Diencephalon (tissue), 1 donor: ENCODE data around the gene PRMT6. TPM values are rescaled to one million over a fixed set of nuclear protein-coding genes. Genes with fewer than 3 reads are reported as not detected.

Experiments used
- total RNA-seq: library from RNA; depleted of rRNA; stranded (reverse); fragments of >200 nt; gene quantifications from one replicate; pipeline ENCODE4 v1.2.3, GENCODE V29; 2014

PRMT6 gene
- total RNA-seq, result 36.2 TPM

DNA sequence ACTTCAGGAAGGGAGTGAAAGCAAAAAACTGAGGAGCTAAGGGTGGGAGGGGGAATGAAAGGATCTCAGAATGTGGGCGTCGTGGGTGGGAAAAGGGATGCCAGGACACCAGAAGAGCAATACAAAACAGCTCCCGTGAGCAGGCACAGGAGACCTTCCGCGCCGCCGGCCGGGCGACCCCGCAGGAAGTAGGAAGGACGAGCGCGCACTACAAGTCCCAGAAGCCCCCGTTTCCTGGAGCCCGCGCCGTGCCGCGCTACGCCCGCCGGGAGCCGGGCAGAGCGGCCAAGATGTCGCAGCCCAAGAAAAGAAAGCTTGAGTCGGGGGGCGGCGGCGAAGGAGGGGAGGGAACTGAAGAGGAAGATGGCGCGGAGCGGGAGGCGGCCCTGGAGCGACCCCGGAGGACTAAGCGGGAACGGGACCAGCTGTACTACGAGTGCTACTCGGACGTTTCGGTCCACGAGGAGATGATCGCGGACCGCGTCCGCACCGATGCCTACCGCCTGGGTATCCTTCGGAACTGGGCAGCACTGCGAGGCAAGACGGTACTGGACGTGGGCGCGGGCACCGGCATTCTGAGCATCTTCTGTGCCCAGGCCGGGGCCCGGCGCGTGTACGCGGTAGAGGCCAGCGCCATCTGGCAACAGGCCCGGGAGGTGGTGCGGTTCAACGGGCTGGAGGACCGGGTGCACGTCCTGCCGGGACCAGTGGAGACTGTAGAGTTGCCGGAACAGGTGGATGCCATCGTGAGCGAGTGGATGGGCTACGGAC is at the start of gene PRMT6:
PRMT6 (plus strand) TSS at position 249 of the 771 bp plus-strand sequence; CDS start at position 291, 42 bp downstream.

Other genes starting within 250 kb of the PRMT6 start
- gene NTNG1, start 84.4 kb downstream of the PRMT6 start, total RNA-seq, result 129 TPM